ENCODE data around the gene ELMO2. TPM values are rescaled to one million over a fixed set of nuclear protein-coding genes. Genes with fewer than 3 reads are reported as not detected.

ELMO2 gene
- total RNA-seq, 2 donors from 2014 or later: 20.0 to 24.7 TPM

DNA sequence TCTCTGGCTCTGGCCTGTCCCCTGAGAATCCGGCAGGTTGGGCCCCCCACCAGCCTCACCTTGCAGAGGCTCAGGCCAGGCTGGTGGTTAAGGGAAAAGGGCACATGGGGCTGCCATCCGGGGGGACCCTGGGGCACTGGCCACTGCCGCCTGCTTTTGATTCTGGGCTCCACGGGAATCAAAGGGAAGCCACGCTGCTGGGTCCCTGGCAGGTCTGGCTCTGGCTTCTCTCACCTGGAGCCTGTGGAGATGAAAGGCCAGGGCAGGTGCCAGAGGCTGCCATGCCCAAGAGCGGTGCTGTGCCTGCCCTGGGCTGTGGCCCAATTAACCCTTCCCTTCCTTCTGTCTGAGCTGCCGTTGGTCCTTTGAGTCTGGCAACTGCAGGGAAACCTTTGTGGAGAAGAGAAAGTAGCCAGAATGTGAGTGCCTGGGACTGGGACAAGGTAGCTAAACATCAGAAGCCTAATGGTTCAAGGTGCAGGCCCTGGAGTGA, 88.7 kb downstream of the ELMO2 start:
- TF ChIP-seq, protein P1, sequence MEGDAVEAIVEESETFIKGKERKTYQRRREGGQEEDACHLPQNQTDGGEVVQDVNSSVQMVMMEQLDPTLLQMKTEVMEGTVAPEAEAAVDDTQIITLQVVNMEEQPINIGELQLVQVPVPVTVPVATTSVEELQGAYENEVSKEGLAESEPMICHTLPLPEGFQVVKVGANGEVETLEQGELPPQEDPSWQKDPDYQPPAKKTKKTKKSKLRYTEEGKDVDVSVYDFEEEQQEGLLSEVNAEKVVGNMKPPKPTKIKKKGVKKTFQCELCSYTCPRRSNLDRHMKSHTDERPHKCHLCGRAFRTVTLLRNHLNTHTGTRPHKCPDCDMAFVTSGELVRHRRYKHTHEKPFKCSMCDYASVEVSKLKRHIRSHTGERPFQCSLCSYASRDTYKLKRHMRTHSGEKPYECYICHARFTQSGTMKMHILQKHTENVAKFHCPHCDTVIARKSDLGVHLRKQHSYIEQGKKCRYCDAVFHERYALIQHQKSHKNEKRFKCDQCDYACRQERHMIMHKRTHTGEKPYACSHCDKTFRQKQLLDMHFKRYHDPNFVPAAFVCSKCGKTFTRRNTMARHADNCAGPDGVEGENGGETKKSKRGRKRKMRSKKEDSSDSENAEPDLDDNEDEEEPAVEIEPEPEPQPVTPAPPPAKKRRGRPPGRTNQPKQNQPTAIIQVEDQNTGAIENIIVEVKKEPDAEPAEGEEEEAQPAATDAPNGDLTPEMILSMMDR (IDR thresholded peaks at IDR 0.05): no peak
- Histone ChIP-seq H3K36me3 (no peaks in the 10 kb centered on the region), H3K4me1 (no peaks in the 10 kb centered on the region), H3K27ac (no peak overlapping the region), H3K9me3 (no peaks in the 10 kb centered on the region), H3K27me3 (peaks cover 27% of the 10 kb centered on the region), H3K4me3 (no peak overlapping the region), H3K9ac (ENCODE audit: low read depth in 2 of 2, low read length in 2 of 2) (no peak overlapping the region)
- DNase-seq: no peak
- intact Hi-C loops (cut with DNase I): no loop called here

DNA sequence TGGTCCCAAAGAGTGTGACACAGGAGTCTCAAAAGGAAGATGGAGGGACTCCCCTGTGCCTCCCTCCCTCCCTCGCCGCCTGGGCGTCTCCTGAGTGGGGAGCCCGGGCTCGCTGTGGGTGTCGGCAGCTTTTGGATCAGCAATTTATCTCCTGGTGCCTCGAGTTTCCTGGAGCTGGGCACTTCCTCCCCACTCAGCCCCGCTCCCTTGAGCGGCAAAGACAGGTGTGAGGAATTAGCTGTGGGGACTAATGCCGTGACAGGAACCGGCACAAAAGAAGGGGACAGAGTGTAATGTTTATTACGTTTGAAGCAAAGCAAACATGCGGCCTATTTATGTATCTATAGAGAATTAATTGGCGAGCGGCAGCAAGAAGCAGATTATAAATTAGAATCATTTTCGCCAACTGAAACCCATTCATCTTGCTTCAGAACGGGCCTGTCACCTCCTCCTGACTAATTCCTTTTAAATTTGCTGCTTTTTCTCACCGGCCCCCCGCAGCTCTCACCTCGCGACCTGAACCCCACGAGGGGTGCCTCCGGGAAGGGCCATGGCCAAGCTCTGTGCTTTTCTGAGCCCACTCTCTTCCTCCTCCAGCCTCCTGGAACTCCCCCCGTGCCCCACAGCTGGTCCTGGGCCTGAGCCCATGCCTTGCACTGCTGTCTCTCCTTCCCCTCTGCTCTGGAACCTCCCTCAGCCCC, 89.3 kb downstream of the ELMO2 start:
- no peaks in the 10 kb centered on the region for H3K4me1 ChIP-seq
- no peaks in the 10 kb centered on the region for H3K36me3 ChIP-seq
- no peak overlapping the region for H3K4me3 ChIP-seq
- no peak overlapping the region for H3K27ac ChIP-seq
- intact Hi-C loops (cut with DNase I): no loop called here
- no peaks in the 10 kb centered on the region for H3K9me3 ChIP-seq
- no peak for DNase-seq
- TF ChIP-seq, protein P1 (IDR thresholded peaks at IDR 0.05): no peak
- peaks cover 29% of the 10 kb centered on the region for H3K27me3 ChIP-seq
- no peak overlapping the region for H3K9ac ChIP-seq (ENCODE audit: low read depth in 2 of 2, low read length in 2 of 2)

Other genes with a start within 250 kb of the ELMO2 start
- under 1 TPM; 0.12 to 0.13 TPM for gene CDH22, start 98.1 kb downstream of the ELMO2 start, total RNA-seq
- 1 to 10 TPM; 1.3 to 1.6 TPM for gene ZNF334, start 106.9 kb upstream of the ELMO2 start, total RNA-seq
- not detected for gene OCSTAMP, start 144.0 kb upstream of the ELMO2 start, total RNA-seq
- gene SLC13A3, start 244.8 kb upstream of the ELMO2 start, total RNA-seq: under 1 TPM; 0.08 to 0.25 TPM